ENCODE results near the gene FAM83F. TPM values are rescaled to one million over a fixed set of nuclear protein-coding genes. Genes with fewer than 3 reads are reported as not detected.

FAM83F gene
- total RNA-seq, 1 experiment from 2014 or later: 43.1 TPM

DNA sequence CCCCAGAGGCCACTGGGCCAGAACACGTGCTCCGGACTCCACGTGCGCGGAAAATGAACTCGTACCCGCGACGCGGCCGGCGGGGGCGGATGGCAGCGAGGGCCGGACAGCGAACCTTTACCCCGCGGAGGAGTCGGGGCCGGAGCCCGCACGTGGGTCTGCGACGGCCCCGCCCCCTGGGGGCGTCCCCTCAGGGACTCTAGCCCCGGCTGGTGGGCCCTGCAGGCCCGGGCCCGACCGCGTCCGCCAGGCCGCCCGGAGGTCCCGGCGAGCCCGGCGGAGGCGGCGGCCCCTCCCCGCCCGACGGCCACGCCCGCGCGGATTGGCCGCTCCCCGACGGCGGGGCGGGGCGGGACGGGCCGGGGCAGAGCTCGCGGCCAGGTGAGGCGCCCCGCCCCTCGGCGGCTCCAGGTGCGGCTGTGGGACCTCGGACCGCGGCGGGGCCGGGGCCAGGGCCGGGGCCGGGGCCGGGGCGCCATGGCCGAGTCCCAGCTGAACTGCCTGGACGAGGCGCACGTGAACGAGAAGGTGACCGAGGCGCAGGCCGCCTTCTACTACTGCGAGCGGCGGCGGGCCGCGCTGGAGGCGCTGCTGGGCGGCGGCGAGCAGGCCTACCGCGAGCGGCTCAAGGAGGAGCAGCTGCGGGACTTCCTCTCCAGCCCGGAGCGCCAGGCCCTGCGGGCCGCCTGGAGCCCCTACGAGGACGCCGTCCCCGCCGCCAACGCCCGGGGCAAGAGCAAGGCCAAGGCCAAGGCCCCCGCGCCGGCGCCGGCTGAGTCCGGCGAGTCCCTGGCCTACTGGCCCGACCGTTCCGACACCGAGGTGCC, at the start of gene FAM83F (continued):
- TF ChIP-seq ZNF232 (CRISPR knock-in tag; IDR thresholded peaks at IDR 0.05) (peak; percentile 85; the same call in 1 of the 2 replicates), RELA (CRISPR knock-in tag; IDR thresholded peaks at IDR 0.05; ENCODE audit: borderline replicate concordance) (peak; percentile 83; the same call in 1 of the 2 replicates), NFYB (CRISPR knock-in tag; conservative IDR thresholded peaks at IDR 0.05; ENCODE audit: low read depth) (no peak), JAZF1 (CRISPR knock-in tag; IDR thresholded peaks at IDR 0.05) (no peak), ETV6 (CRISPR knock-in tag; IDR thresholded peaks at IDR 0.05) (peak; percentile 68; the same call in 1 of the 2 replicates), ELF4 (CRISPR knock-in tag; IDR thresholded peaks at IDR 0.05; ENCODE audit: low read depth) (peak; percentile 83; the same call in 1 of the 2 replicates), PRDM15 (CRISPR knock-in tag; IDR thresholded peaks at IDR 0.05) (peak; percentile 60; the same call in 1 of the 2 replicates), FOXP1 (CRISPR knock-in tag; IDR thresholded peaks at IDR 0.05; ENCODE audit: borderline replicate concordance) (peak; percentile 82), TEAD4 (CRISPR knock-in tag; IDR thresholded peaks at IDR 0.05) (no peak), FOXJ3 (CRISPR knock-in tag; IDR thresholded peaks at IDR 0.05; ENCODE audit: borderline replicate concordance) (no peak), IRF2 (CRISPR knock-in tag; IDR thresholded peaks at IDR 0.05; ENCODE audit: borderline replicate concordance, low read depth) (no peak), USF2 (CRISPR knock-in tag; IDR thresholded peaks at IDR 0.05) (peak; percentile 70), ZNF512 (CRISPR knock-in tag; IDR thresholded peaks at IDR 0.05; ENCODE audit: borderline replicate concordance) (no peak), EMX1 (CRISPR knock-in tag; IDR thresholded peaks at IDR 0.05) (no peak), FOXP4 (CRISPR knock-in tag; IDR thresholded peaks at IDR 0.05) (peak; percentile 93), JUN (CRISPR knock-in tag; IDR thresholded peaks at IDR 0.05) (peak; percentile 89; the same call in 1 of the 2 replicates), CTCF (IDR thresholded peaks at IDR 0.05) (no peak), CBFB (CRISPR knock-in tag; IDR thresholded peaks at IDR 0.05; ENCODE audit: low read depth) (no peak)
- TF ChIP-seq, protein P1, sequence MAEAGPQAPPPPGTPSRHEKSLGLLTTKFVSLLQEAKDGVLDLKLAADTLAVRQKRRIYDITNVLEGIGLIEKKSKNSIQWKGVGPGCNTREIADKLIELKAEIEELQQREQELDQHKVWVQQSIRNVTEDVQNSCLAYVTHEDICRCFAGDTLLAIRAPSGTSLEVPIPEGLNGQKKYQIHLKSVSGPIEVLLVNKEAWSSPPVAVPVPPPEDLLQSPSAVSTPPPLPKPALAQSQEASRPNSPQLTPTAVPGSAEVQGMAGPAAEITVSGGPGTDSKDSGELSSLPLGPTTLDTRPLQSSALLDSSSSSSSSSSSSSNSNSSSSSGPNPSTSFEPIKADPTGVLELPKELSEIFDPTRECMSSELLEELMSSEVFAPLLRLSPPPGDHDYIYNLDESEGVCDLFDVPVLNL (CRISPR knock-in tag; IDR thresholded peaks at IDR 0.05; ENCODE audit: borderline replicate concordance, low read depth): no peak
- TF ChIP-seq, protein P2, sequence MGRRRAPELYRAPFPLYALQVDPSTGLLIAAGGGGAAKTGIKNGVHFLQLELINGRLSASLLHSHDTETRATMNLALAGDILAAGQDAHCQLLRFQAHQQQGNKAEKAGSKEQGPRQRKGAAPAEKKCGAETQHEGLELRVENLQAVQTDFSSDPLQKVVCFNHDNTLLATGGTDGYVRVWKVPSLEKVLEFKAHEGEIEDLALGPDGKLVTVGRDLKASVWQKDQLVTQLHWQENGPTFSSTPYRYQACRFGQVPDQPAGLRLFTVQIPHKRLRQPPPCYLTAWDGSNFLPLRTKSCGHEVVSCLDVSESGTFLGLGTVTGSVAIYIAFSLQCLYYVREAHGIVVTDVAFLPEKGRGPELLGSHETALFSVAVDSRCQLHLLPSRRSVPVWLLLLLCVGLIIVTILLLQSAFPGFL (CRISPR knock-in tag; IDR thresholded peaks at IDR 0.05; ENCODE audit: borderline replicate concordance): no peak
- TF ChIP-seq, protein P3, sequence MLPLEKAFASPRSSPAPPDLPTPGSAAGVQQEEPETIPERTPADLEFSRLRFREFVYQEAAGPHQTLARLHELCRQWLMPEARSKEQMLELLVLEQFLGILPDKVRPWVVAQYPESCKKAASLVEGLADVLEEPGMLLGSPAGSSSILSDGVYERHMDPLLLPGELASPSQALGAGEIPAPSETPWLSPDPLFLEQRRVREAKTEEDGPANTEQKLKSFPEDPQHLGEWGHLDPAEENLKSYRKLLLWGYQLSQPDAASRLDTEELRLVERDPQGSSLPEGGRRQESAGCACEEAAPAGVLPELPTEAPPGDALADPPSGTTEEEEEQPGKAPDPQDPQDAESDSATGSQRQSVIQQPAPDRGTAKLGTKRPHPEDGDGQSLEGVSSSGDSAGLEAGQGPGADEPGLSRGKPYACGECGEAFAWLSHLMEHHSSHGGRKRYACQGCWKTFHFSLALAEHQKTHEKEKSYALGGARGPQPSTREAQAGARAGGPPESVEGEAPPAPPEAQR (CRISPR knock-in tag; IDR thresholded peaks at IDR 0.05): no peak
- TF ChIP-seq, protein P4, sequence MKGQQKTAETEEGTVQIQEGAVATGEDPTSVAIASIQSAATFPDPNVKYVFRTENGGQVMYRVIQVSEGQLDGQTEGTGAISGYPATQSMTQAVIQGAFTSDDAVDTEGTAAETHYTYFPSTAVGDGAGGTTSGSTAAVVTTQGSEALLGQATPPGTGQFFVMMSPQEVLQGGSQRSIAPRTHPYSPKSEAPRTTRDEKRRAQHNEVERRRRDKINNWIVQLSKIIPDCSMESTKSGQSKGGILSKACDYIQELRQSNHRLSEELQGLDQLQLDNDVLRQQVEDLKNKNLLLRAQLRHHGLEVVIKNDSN (CRISPR knock-in tag; IDR thresholded peaks at IDR 0.05): peak; percentile 84

Measured in WTC11 (cell line).